HepG2 (cell line): ENCODE results near the gene GPER1. TPM values are rescaled to one million over a fixed set of nuclear protein-coding genes. Genes with fewer than 3 reads are reported as not detected.

Experiments
- AGO1 ChIP-seq: fragments of 200-400 bp; formaldehyde crosslinking; IDR thresholded peaks from 2 replicates; pipeline ENCODE4 v1.6.1; 2017; ENCODE audit warnings: mild to moderate bottlenecking, low read depth, low read length, moderate library complexity; ENCODE audit not compliant: poor library complexity, severe bottlenecking
- ELF4 ChIP-seq: sonication (generic); formaldehyde crosslinking; IDR thresholded peaks from 2 replicates; pipeline ENCODE4 v1.5.0; 2020; ENCODE audit warnings: missing genetic modification reagents, mild to moderate bottlenecking, moderate library complexity, borderline replicate concordance
- GPBP1L1 ChIP-seq: sonication (generic); formaldehyde crosslinking; IDR thresholded peaks from 2 replicates; pipeline ENCODE4 v1.5.0; 2020; ENCODE audit warnings: mild to moderate bottlenecking, missing genetic modification reagents
- HDAC2 ChIP-seq: sonication (generic); formaldehyde crosslinking; IDR thresholded peaks from 2 replicates; pipeline ENCODE4 v1.4.0; 2020; ENCODE audit warnings: missing genetic modification reagents
- HNF1A ChIP-seq, 2 experiments: sonication (generic) in 1 of 2; formaldehyde crosslinking in 1 of 2; IDR thresholded peaks; 2 replicates each; pipeline versions ENCODE4 v1.4.0 to v1.6.1; 2016 to 2020; ENCODE audit warnings: borderline replicate concordance in 1 of 2, low read depth in 1 of 2, mild to moderate bottlenecking in 1 of 2, missing genetic modification reagents in 1 of 2
- NCOA2 ChIP-seq: sonication (generic); formaldehyde crosslinking; IDR thresholded peaks from 2 replicates; pipeline ENCODE4 v1.8.0; 2022; ENCODE audit warnings: inconsistent platforms
- NFE2L2 ChIP-seq: fragments of 150-350 bp; IDR thresholded peaks from 2 replicates; pipeline ENCODE4 v1.6.1; 2014; ENCODE audit warnings: low read length
- RFX1 ChIP-seq: fragments of 450-650 bp; IDR thresholded peaks from 2 replicates; pipeline ENCODE4 v1.6.1; 2017
- RXRB ChIP-seq: IDR thresholded peaks from 2 replicates; pipeline ENCODE4 v1.6.1; 2016; ENCODE audit warnings: borderline replicate concordance, missing genetic modification reagents, missing compliant biosample characterization
- ZBTB33 ChIP-seq: sonication (generic); formaldehyde crosslinking; IDR thresholded peaks from 2 replicates; pipeline ENCODE4 v1.4.0; 2020; ENCODE audit warnings: missing genetic modification reagents
- ZEB1 ChIP-seq: IDR thresholded peaks from 2 replicates; pipeline ENCODE4 v1.6.1; 2012; ENCODE audit warnings: mild to moderate bottlenecking, low read depth, inconsistent platforms; ENCODE audit not compliant: insufficient replicate concordance
- ZNF138 ChIP-seq: sonication (generic); formaldehyde crosslinking; IDR thresholded peaks from 2 replicates; pipeline ENCODE4 v1.5.0; 2020; ENCODE audit warnings: mild to moderate bottlenecking, low read depth, missing genetic modification reagents
- ZNF280D ChIP-seq: sonication (generic); formaldehyde crosslinking; IDR thresholded peaks from 2 replicates; pipeline ENCODE4 v1.5.1; 2020; ENCODE audit warnings: mild to moderate bottlenecking, missing genetic modification reagents
- ZNF44 ChIP-seq: sonication (generic); formaldehyde crosslinking; IDR thresholded peaks from 2 replicates; pipeline ENCODE4 v1.5.1; 2020; ENCODE audit warnings: mild to moderate bottlenecking, missing genetic modification reagents
- ZNF557 ChIP-seq: sonication (generic); formaldehyde crosslinking; IDR thresholded peaks from 2 replicates; pipeline ENCODE4 v1.4.0; 2020; ENCODE audit warnings: missing genetic modification reagents
- ZNF570 ChIP-seq: sonication (generic); formaldehyde crosslinking; IDR thresholded peaks from 2 replicates; pipeline ENCODE4 v1.4.0; 2020; ENCODE audit warnings: mild to moderate bottlenecking, missing genetic modification reagents, borderline replicate concordance
- ZNF790 ChIP-seq: sonication (generic); formaldehyde crosslinking; IDR thresholded peaks from 2 replicates; pipeline ENCODE4 v1.8.0; 2022; ENCODE audit warnings: missing genetic modification reagents, mild to moderate bottlenecking, borderline replicate concordance
- ZZZ3 ChIP-seq: sonication (generic); formaldehyde crosslinking; IDR thresholded peaks from 2 replicates; pipeline ENCODE4 v1.4.0; 2020; ENCODE audit warnings: missing genetic modification reagents, mild to moderate bottlenecking, borderline replicate concordance
- polyA plus RNA-seq, 8 experiments: library from polyadenylated mRNA; depleted of rRNA in 3 of 8; stranded (reverse) in 7 of 8; unstranded in 1 of 8; fragments of >200 nt; fragmentation: Illumina TruSeq in 4 of 8; extraction: Trizol in 4 of 8; gene quantifications; 2 replicates each; pipeline versions ENCODE4 v1.2.1 to v1.2.3, GENCODE V29; 2011 to 2016; ENCODE audit warnings: low read depth in 4 of 8, missing spikeins in 1 of 8, mixed read lengths in 1 of 8; ENCODE audit not compliant: insufficient read depth in 1 of 8
- total RNA-seq, 5 experiments: library from RNA; depleted of rRNA; stranded (reverse); fragments of >200 nt; fragmentation: Illumina TruSeq; extraction: Trizol; gene quantifications; 2 replicates each; pipeline ENCODE4 v1.2.3, GENCODE V29; 2016; ENCODE audit warnings: low read depth in 1 of 5

Gene GPER1
- total and polyA plus RNA-seq, 2 of the 13 experiments (the other 11 are each of a cell fraction or from before 2014, with no cell fraction given): 12.7 to 19.7 TPM

GRCh38 chr7:1044189-1045068, 43.5 kb upstream of the GPER1 start, which contains the start of gene GPR146 (continued):
- no peak for TF ChIP-seq ZZZ3 (CRISPR knock-in tag)
- TF ChIP-seq NFE2L2: peak; percentile 75
- TF ChIP-seq HNF1A (IDR thresholded peaks at IDR 0.05; ENCODE audit: low read depth): no peak
- no peak for TF ChIP-seq HNF1A (CRISPR knock-in tag; IDR thresholded peaks at IDR 0.05; ENCODE audit: borderline replicate concordance)
- no peak for TF ChIP-seq HDAC2 (CRISPR knock-in tag)
- no peak for TF ChIP-seq ZNF570 (CRISPR knock-in tag)
- no peak for TF ChIP-seq RXRB
- no peak for TF ChIP-seq ZNF557 (CRISPR knock-in tag)
- TF ChIP-seq ZNF44 (CRISPR knock-in tag): no peak
- no peak for TF ChIP-seq NCOA2 (CRISPR knock-in tag)
- TF ChIP-seq ELF4: no peak
- TF ChIP-seq ZEB1: no peak
- TF ChIP-seq ZNF280D (CRISPR knock-in tag): no peak
- no peak for TF ChIP-seq AGO1
- no peak for TF ChIP-seq ZNF138 (CRISPR knock-in tag)
- no peak for TF ChIP-seq ZNF790 (CRISPR knock-in tag)
- no peak for TF ChIP-seq ZBTB33 (CRISPR knock-in tag)
- TF ChIP-seq GPBP1L1: no peak
- TF ChIP-seq RFX1: no peak
